GM23248 (cell line): ENCODE data around the gene LSM2.

Source experiments
- EZH2 ChIP-seq: fragments of 200-600 bp; sonication (generic); IDR thresholded peaks from 2 replicates; pipeline ENCODE4 v1.6.1; 2018; ENCODE audit warnings: antibody characterized with exemption, mild to moderate bottlenecking; ENCODE audit not compliant: insufficient read depth, poor library complexity, severe bottlenecking
- EZH2phosphoT487 ChIP-seq: fragments of 200-600 bp; sonication (generic); IDR thresholded peaks from 2 replicates; pipeline ENCODE4 v1.6.1; 2018; ENCODE audit warnings: antibody characterized with exemption, moderate library complexity, mild to moderate bottlenecking, low read depth; ENCODE audit not compliant: insufficient read depth

- TF ChIP-seq EZH2: no peak
- no peak for TF ChIP-seq EZH2phosphoT487
Measured at GRCh38 chr6:31837369-31838113, 30.8 kb upstream of the LSM2 start.
